KMS-11 (cell line): Measurements from ENCODE around the gene UBE2I.

ENCODE experiments used
- H2AFZ ChIP-seq: fragments of 200-600 bp; sonication (generic); 2 replicates; pipeline ENCODE4 v1.6.1; 2016; ENCODE audit warnings: antibody characterized with exemption, mixed run types, low read depth
- H3K27ac ChIP-seq: fragments of 200-600 bp; sonication (generic); 2 replicates; pipeline ENCODE4 v1.6.1; 2016; ENCODE audit warnings: mild to moderate bottlenecking, mixed run types
- H3K27me3 ChIP-seq: fragments of 200-600 bp; sonication (generic); 2 replicates; pipeline ENCODE4 v1.6.1; 2017; ENCODE audit warnings: mild to moderate bottlenecking, low read depth, mixed run types, moderate library complexity; ENCODE audit not compliant: insufficient read depth
- H3K36me3 ChIP-seq: fragments of 200-600 bp; sonication (generic); 2 replicates; pipeline ENCODE4 v1.6.1; 2017; ENCODE audit warnings: mild to moderate bottlenecking, mixed run types; ENCODE audit not compliant: insufficient read depth
- H3K4me1 ChIP-seq: fragments of 200-600 bp; sonication (generic); 2 replicates; pipeline ENCODE4 v1.6.1; 2016; ENCODE audit warnings: mild to moderate bottlenecking, low read depth, mixed run types; ENCODE audit not compliant: poor library complexity, severe bottlenecking
- H3K4me2 ChIP-seq: fragments of 200-600 bp; sonication (generic); 2 replicates; pipeline ENCODE4 v1.7.0; 2016; ENCODE audit warnings: mild to moderate bottlenecking, mixed run types
- H3K4me3 ChIP-seq: fragments of 200-600 bp; sonication (generic); IDR thresholded peaks from 2 replicates; pipeline ENCODE4 v1.6.1; 2017; ENCODE audit warnings: low read depth, low read length, mixed read lengths; ENCODE audit not compliant: insufficient read depth
- H3K79me2 ChIP-seq: fragments of 200-600 bp; sonication (generic); 2 replicates; pipeline ENCODE4 v1.6.1; 2016; ENCODE audit warnings: low read depth, mixed run types; ENCODE audit not compliant: insufficient read depth
- H3K9ac ChIP-seq: fragments of 200-600 bp; sonication (generic); 2 replicates; pipeline ENCODE4 v1.6.1; 2016; ENCODE audit warnings: mild to moderate bottlenecking, mixed run types
- H4K20me1 ChIP-seq: fragments of 200-600 bp; sonication (generic); 2 replicates; pipeline ENCODE4 v1.6.1; 2016; ENCODE audit warnings: mild to moderate bottlenecking, mixed run types; ENCODE audit not compliant: insufficient read depth
- TF ChIP-seq, protein P1 (sequence below): fragments of 200-600 bp; sonication (generic); conservative IDR thresholded peaks from 2 replicates; pipeline ENCODE4 v1.6.1; 2017; ENCODE audit warnings: low read depth, mild to moderate bottlenecking, antibody characterized with exemption, low read length, moderate library complexity, mixed read lengths

UBE2I gene

DNA sequence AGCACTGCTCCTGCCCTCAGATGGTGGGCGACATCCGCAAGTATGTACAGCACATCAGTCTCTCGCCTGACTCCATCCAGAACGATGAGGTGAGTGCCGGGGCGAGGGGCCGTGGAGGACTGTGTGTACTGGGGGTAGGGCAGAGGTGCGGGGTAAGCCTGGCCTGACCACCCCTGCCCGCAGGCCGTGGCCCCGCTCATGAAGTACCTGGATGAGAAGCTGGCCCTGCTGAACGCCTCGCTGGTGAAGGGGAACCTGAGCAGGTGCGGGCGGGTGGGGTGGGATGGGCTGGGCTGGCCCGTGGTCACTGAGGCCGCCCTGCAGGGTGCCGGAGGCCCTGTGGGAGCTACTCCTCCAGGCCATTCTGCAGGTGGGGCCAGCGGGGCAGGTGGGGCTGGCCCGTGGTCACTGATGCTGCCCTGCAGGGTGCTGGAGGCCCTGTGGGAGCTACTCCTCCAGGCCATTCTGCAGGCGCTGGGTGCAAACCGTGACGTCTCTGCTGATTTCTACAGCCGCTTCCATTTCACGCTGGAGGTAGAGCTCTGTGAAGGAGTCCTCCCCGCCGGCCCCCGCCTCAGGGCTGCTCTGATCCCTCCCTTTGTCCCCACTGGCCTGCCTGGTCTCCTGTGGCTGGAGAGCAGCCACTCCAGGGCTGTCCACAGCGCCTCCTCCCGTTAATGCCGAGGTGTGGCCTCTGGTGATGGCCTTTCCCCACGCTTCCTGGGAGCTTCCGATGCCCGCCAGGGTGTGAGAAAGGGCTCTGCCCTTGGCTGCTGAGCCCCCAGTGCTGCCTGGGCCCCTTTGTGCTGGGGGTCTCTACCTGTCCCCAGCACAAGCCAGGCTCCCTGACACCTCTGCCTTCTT lies 37.2 kb downstream of the UBE2I start:
- Histone ChIP-seq H3K4me3 (no peak overlapping the region), H2AFZ (no peak overlapping the region), H4K20me1 (no peaks in the 10 kb centered on the region), H3K9ac (no peak overlapping the region), H3K27ac (no peak overlapping the region), H3K79me2 (no peaks in the 10 kb centered on the region; the same call in 1 of the 2 replicates), H3K36me3 (no peaks in the 10 kb centered on the region), H3K27me3 (peaks cover 13% of the 10 kb centered on the region; the same call in 1 of the 2 replicates), H3K4me1 (peaks cover 25% of the 10 kb centered on the region), H3K4me2 (no peak overlapping the region)
- TF ChIP-seq, protein P1, sequence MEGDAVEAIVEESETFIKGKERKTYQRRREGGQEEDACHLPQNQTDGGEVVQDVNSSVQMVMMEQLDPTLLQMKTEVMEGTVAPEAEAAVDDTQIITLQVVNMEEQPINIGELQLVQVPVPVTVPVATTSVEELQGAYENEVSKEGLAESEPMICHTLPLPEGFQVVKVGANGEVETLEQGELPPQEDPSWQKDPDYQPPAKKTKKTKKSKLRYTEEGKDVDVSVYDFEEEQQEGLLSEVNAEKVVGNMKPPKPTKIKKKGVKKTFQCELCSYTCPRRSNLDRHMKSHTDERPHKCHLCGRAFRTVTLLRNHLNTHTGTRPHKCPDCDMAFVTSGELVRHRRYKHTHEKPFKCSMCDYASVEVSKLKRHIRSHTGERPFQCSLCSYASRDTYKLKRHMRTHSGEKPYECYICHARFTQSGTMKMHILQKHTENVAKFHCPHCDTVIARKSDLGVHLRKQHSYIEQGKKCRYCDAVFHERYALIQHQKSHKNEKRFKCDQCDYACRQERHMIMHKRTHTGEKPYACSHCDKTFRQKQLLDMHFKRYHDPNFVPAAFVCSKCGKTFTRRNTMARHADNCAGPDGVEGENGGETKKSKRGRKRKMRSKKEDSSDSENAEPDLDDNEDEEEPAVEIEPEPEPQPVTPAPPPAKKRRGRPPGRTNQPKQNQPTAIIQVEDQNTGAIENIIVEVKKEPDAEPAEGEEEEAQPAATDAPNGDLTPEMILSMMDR = no peak

DNA sequence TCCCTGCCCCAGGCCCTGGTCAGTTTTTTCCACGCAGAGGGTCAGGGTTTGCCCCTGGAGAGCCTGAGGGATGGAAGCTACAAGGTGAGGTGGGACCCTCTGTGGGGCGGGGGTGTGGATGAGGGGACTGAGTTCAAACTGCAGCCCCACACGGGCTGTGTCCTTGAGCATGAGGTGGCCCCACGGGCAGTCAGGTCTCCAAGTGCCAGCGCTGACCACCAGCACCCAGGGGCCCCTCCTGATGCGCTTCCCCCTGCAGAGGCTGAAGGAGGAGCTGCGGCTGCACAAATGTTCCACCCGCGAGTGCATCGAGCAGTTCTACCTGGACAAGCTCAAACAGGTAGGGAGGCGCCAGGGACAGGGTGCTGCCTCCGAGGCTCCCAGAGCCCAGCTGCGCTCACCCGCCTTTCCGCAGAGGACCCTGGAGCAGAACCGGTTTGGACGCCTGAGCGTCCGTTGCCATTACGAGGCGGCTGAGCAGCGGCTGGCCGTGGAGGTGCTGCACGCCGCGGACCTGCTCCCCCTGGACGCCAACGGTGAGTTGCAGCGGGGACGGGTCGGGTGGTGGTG lies 37.9 kb downstream of the UBE2I start:
- Histone ChIP-seq H3K36me3 (no peaks in the 10 kb centered on the region), H3K79me2 (peaks cover 6% of the 10 kb centered on the region; the same call in 1 of the 2 replicates), H3K4me2 (no peak overlapping the region), H3K4me3 (no peak overlapping the region), H2AFZ (no peak overlapping the region), H3K27me3 (peaks cover 7% of the 10 kb centered on the region; the same call in 1 of the 2 replicates), H3K27ac (no peak overlapping the region), H3K4me1 (peaks cover 18% of the 10 kb centered on the region), H3K9ac (no peak overlapping the region), H4K20me1 (no peaks in the 10 kb centered on the region)
- TF ChIP-seq, protein P1 = no peak

DNA sequence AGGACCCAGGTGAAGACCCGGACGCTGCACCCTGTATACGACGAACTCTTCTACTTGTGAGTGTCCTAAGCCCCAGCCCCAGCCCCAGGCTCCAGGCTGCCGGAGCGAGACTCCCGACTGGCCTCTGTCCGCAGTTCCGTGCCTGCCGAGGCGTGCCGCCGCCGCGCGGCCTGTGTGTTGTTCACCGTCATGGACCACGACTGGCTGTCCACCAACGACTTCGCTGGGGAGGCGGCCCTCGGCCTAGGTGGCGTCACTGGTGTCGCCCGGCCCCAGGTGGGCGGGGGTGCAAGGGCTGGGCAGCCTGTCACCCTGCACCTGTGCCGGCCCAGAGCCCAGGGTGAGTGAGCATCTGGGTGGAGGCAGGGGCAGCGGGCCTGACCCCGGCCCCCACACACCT lies 38.5 kb downstream of the UBE2I start:
- peaks cover 7% of the 10 kb centered on the region; the same call in 1 of the 2 replicates for H3K27me3 ChIP-seq
- no peaks in the 10 kb centered on the region for H4K20me1 ChIP-seq
- no peak overlapping the region for H2AFZ ChIP-seq
- H3K27ac ChIP-seq = no peak overlapping the region
- no peaks in the 10 kb centered on the region for H3K36me3 ChIP-seq
- peaks cover 22% of the 10 kb centered on the region for H3K4me1 ChIP-seq
- H3K4me3 ChIP-seq = no peak overlapping the region
- H3K4me2 ChIP-seq = no peak overlapping the region
- H3K79me2 ChIP-seq = peaks cover 12% of the 10 kb centered on the region; the same call in 1 of the 2 replicates
- TF ChIP-seq, protein P1 = no peak
- no peak overlapping the region for H3K9ac ChIP-seq

DNA sequence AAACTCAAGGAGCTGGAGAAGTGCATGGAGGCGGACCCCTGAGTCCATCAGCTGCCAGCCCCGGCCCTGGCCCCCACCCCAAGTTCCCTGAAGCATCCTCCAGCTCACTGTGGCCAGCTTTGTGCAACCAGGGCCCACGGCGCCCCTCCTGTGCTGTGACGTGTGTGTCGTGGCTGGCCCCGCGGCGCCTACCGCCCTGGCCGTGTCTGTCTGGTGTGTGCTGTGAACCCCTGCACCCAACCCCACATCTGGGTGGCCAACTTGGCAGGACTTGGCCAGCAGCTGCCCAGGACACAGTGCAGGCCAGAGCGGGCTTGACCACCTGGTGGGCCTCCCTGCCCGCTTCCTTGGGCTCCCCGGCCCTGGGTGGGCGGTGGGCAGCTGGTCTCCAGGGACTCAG lies 39.0 kb downstream of the UBE2I start:
- H3K9ac ChIP-seq = no peak overlapping the region
- H3K27me3 ChIP-seq = peaks cover 7% of the 10 kb centered on the region; the same call in 1 of the 2 replicates
- no peak overlapping the region for H3K27ac ChIP-seq
- H2AFZ ChIP-seq = no peak overlapping the region
- H3K4me1 ChIP-seq = peaks cover 22% of the 10 kb centered on the region
- TF ChIP-seq, protein P1 = no peak
- H3K4me2 ChIP-seq = no peak overlapping the region
- peaks cover 16% of the 10 kb centered on the region; the same call in 1 of the 2 replicates for H3K79me2 ChIP-seq
- H3K4me3 ChIP-seq = no peak overlapping the region
- H3K36me3 ChIP-seq = no peaks in the 10 kb centered on the region
- no peaks in the 10 kb centered on the region for H4K20me1 ChIP-seq
